Naive thymus-derived CD8-positive, alpha-beta T cell (primary cell): ENCODE data around the gene JAKMIP2. TPM values are rescaled to one million over a fixed set of nuclear protein-coding genes. Genes with fewer than 3 reads are reported as not detected.

Experiments
- ATAC-seq, 2 donors: fragments of 150-1000 bp; cut with Tn5 transposase in 1 of 2; sonication (Bioruptor Pico), chemical (Tn5 transposase) in 1 of 2; 1 replicate in 1 of 2; 2 replicates in 1 of 2; pipeline ENCODE4 v1.10.0; 2021; ENCODE audit warnings: mild to moderate bottlenecking in 2 of 2, moderate library complexity in 2 of 2
- POLR2A ChIA-PET: fragments of 350-600 bp; sonication (Branson Sonifier 250); formaldehyde crosslinking; loops from one replicate; lab custom pipeline; 2021; ENCODE audit warnings: antibody characterized with exemption; lab: Charles Lee
- DNase-seq, 10 donors: peaks; one replicate each; pipeline versions ENCODE4 v3.0.0 to v3.0.0-alpha.2; 2020 to 2022
- H3K27ac Mint-ChIP-seq, 10 donors: one replicate each; pipeline ENCODE4 v1.8.0; 2020 to 2022; ENCODE audit warnings: mild to moderate bottlenecking in 10 of 10, mixed read lengths in 10 of 10, moderate library complexity in 4 of 10, inconsistent platforms in 1 of 10
- H3K27me3 Mint-ChIP-seq, 5 donors: one replicate each; pipeline ENCODE4 v1.8.0; 2021 to 2022; ENCODE audit warnings: mixed read lengths in 5 of 5
- H3K36me3 Mint-ChIP-seq, 3 donors: one replicate each; pipeline ENCODE4 v1.8.0; 2020 to 2022; ENCODE audit warnings: mixed read lengths in 3 of 3, mild to moderate bottlenecking in 2 of 3, inconsistent platforms in 1 of 3
- H3K4me1 Mint-ChIP-seq, 4 donors: one replicate each; pipeline ENCODE4 v1.8.0; 2021 to 2022; ENCODE audit warnings: mixed read lengths in 4 of 4
- H3K4me3 Mint-ChIP-seq, 10 donors: one replicate each; pipeline ENCODE4 v1.8.0; 2020 to 2022; ENCODE audit warnings: mild to moderate bottlenecking in 10 of 10, mixed read lengths in 10 of 10, moderate library complexity in 6 of 10, inconsistent platforms in 1 of 10
- H3K9me3 Mint-ChIP-seq, 9 donors: one replicate each; pipeline ENCODE4 v1.8.0; 2020 to 2022; ENCODE audit warnings: mixed read lengths in 9 of 9, mild to moderate bottlenecking in 3 of 9, inconsistent platforms in 1 of 9, moderate library complexity in 1 of 9
- polyA plus RNA-seq, 3 donors: library from polyadenylated mRNA; unstranded; fragments of 300-500 nt; fragmentation: Illumina TruSeq; gene quantifications; one replicate each; pipeline ENCODE4 v1.2.3, GENCODE V29; 2021
- total RNA-seq, 8 experiments: library from RNA in 2 of 8; stranded (reverse) in 2 of 8; gene quantifications; one replicate each; pipeline ENCODE4 v1.2.3 and lab custom pipeline; 2021 to 2026

The JAKMIP2 gene
- total and polyA plus RNA-seq, 5 experiments from 2014 or later: 0.44 to 3.5 (median 0.51) TPM

DNA sequence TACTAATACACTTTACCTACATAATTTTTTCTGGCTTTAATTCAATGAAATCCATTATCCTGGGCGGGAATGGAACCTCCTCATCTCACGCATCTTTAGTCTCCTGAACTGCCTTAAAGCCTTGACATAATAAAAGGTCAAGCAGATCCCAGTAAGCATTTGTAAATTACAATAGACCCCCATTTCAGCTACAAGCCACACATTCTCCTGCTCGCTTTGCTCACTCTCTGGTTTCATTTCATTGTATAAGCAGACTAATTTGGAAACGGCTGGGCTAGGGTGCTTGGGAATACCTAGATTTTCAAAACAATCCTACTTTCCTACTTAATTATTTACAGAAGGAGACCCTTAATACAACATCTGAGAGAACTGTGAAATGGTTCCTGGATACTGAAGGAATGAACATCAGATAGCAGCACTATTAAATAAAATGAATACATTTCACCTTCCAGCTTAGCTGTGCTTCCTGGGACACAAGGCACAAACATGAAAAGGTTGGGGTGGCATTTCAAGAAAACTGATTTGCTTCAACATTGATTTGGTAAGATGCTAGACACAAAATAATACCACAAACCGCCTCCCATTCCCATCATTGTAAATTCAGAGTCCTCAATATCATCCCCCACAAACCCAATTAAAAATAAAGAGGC, 1.5 kb downstream of the JAKMIP2 start:
- POLR2A ChIA-PET: no interaction called here
- ATAC-seq (no peak), DNase-seq (no peak)
- peak overlapping the region in 6 of 10 donors; percentile 4 to 93 (median 46) for H3K27ac Mint-ChIP-seq
- H3K9me3 Mint-ChIP-seq: no peaks in the 10 kb centered on the region
- H3K4me3 Mint-ChIP-seq: peak overlapping the region in 4 of 10 donors; percentile 27 to 60 (median 47)
- H3K36me3 Mint-ChIP-seq: peaks cover 0 to 2% (median 0%) of the 10 kb centered on the region in 3 donors
- peaks cover 6 to 33% (median 22%) of the 10 kb centered on the region in 4 donors for H3K4me1 Mint-ChIP-seq
- no peaks in the 10 kb centered on the region for H3K27me3 Mint-ChIP-seq

DNA sequence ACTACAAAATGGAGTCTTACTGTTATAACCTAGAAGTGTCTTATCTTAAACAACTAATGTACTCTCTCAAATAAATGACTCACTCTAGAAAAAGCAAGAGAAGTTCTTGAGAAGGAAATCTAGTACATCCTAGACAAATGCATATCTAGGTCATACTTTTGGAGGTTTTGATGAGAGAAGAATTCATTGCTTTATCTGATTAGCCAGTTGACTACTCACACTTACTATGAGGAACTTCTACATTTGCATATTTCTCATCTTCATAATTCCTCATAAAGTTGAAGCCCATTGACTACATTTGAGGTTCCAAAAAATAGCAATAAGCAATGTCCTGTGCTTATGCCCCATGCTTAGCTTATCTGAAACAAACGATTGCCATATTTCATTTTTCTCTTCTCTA, 2.8 kb downstream of the JAKMIP2 start:
- H3K27ac Mint-ChIP-seq: no peak overlapping the region
- peaks cover 0 to 2% (median 0%) of the 10 kb centered on the region in 9 donors for H3K9me3 Mint-ChIP-seq
- peaks cover 0 to 9% (median 0%) of the 10 kb centered on the region in 3 donors for H3K36me3 Mint-ChIP-seq
- no peak for ATAC-seq
- no peaks in the 10 kb centered on the region for H3K27me3 Mint-ChIP-seq
- POLR2A ChIA-PET: no interaction called here
- DNase-seq: no peak
- H3K4me1 Mint-ChIP-seq: peaks cover 6 to 33% (median 22%) of the 10 kb centered on the region in 4 donors
- H3K4me3 Mint-ChIP-seq: no peak overlapping the region

DNA sequence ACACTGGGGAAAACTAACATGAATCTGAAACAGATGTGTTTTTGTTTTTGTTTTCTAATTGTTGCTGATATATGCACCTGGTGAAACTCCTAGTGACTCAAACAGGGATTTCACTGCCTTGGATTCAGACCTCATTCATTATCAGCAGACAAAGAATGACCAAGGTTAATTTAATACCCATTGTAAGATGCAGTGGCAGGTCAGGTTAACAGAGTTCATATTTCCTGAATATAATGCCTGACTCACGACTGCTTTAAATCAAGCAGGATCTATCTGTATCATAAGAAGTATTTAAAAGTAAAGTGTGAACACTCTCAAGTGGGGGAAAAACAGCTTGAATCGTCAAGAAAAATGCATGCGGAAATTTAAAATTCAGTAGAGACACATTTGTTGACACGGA, 5.5 kb downstream of the JAKMIP2 start:
- POLR2A ChIA-PET: no interaction called here
- Mint-ChIP-seq H3K4me3 (no peak overlapping the region), H3K27me3 (no peaks in the 10 kb centered on the region), H3K27ac (peak overlapping the region in 1 of 10 donors; percentile 55), H3K9me3 (peaks cover 0 to 2% (median 0%) of the 10 kb centered on the region in 9 donors), H3K36me3 (peaks cover 0 to 12% (median 0%) of the 10 kb centered on the region in 3 donors), H3K4me1 (peaks cover under 1 to 23% (median 13%) of the 10 kb centered on the region in 4 donors)
- ATAC-seq (no peak), DNase-seq (no peak)

DNA sequence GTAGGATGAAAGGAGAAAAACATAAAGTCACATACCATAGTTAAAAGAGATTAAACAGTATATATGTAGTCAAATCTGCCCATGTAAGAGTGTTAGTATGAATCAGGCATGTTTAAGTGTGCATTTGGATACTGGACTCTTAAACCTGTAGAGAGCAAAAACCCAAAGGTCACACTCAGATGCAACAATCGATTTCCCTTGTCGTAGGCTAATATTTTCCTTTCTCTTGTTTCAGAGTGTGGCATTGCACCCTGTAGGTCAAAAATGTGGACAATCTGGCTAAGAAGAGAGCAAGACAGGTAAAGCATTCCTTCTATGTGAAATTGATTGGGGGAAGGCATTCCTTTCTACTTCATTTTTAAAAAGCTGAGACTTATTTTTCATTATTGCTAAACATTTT, 8.9 kb downstream of the JAKMIP2 start:
- H3K27ac Mint-ChIP-seq: no peak overlapping the region
- no peak overlapping the region for H3K4me3 Mint-ChIP-seq
- ATAC-seq (no peak), DNase-seq (no peak)
- peaks cover 0 to 12% (median 0%) of the 10 kb centered on the region in 3 donors for H3K36me3 Mint-ChIP-seq
- H3K9me3 Mint-ChIP-seq: peaks cover 0 to 2% (median 0%) of the 10 kb centered on the region in 9 donors
- H3K4me1 Mint-ChIP-seq: no peaks in the 10 kb centered on the region
- H3K27me3 Mint-ChIP-seq: no peaks in the 10 kb centered on the region
- POLR2A ChIA-PET: no interaction called here

DNA sequence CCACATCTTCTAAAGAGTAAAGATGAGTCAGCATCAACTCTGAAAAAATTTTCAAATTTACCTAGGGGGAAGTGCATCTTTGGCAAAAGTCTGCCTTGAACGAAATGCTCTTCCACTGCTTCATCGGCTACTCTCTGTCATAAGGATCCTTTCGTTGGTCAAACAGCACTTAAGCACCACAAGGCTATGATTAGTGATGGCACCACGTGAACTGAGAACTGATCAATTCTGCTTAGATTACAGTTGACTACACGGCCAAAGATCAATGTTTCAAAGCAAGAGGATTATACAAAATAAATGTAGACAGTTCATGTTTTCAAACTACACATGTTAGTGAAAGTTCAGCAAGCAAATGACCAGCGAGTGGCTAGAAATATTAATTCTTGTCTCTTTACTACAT, 9.4 kb downstream of the JAKMIP2 start:
- Mint-ChIP-seq H3K27me3 (no peaks in the 10 kb centered on the region), H3K9me3 (peaks cover 0 to 2% (median 0%) of the 10 kb centered on the region in 9 donors), H3K4me3 (no peak overlapping the region), H3K4me1 (no peaks in the 10 kb centered on the region), H3K27ac (no peak overlapping the region), H3K36me3 (peaks cover 0 to 12% (median 0%) of the 10 kb centered on the region in 3 donors)
- no peak for DNase-seq
- POLR2A ChIA-PET: no interaction called here
- ATAC-seq: no peak

DNA sequence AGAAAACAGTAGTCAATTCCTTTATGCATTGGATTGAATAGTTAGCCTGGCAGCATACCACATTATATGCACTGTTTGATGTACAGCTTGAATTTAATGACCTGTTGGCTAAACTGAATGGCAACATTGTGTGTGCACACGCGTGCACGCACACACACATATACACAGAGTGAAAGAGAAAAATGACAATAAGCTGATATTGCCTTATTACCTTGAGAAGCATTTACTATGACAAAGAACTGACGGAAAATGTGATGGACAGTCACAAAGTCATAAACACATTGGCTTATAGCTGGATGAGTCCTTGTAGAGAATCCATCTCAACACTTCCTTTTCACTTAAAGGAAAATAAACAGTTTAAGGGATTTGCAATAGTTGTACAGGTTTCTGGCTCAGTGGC, 15.5 kb downstream of the JAKMIP2 start:
- POLR2A ChIA-PET: no interaction called here
- Mint-ChIP-seq H3K27ac (no peak overlapping the region), H3K9me3 (no peaks in the 10 kb centered on the region), H3K4me3 (no peak overlapping the region), H3K4me1 (peaks cover 0 to 4% (median 0%) of the 10 kb centered on the region in 4 donors), H3K36me3 (no peaks in the 10 kb centered on the region), H3K27me3 (no peaks in the 10 kb centered on the region)
- DNase-seq (no peak), ATAC-seq (no peak)

DNA sequence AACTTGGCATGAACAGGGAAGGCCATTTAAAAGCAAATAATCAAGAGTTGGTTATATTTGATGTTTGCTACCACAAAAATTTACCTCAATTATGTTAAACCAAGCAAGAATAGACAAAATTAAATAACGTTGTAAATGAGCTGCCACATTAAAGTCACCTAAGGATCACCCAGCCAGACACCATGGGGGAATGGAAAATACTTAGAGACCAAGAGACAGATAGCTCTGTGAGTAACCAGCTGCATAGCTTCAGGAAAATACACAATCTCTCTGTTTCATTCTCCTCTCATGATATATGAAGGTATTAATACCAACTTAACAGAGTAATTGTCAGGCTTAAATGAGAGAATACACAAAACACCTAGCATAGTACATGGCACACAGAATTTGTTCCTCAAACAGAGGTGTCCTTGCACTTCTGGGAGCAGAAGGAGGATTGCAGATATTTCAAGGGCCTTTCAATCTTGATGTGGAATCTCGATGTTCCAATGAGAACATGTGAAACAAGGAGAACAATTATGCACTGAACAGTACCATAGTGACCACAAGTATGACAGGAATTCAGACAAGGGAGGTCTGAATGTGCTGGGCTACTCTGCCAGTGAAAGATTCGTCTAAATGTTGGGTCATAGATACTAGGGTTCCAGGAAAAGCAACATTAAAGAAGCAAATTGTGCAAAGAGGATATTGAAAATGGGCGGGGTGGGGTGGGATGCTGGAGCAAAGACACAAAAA, 18.6 kb downstream of the JAKMIP2 start:
- POLR2A ChIA-PET: no interaction called here
- Mint-ChIP-seq H3K27me3 (no peaks in the 10 kb centered on the region), H3K27ac (no peak overlapping the region), H3K36me3 (peaks cover 0 to 2% (median 0%) of the 10 kb centered on the region in 3 donors), H3K9me3 (no peaks in the 10 kb centered on the region), H3K4me3 (no peak overlapping the region), H3K4me1 (peaks cover 0 to 4% (median 0%) of the 10 kb centered on the region in 4 donors)
- ATAC-seq: no peak
- no peak for DNase-seq

DNA sequence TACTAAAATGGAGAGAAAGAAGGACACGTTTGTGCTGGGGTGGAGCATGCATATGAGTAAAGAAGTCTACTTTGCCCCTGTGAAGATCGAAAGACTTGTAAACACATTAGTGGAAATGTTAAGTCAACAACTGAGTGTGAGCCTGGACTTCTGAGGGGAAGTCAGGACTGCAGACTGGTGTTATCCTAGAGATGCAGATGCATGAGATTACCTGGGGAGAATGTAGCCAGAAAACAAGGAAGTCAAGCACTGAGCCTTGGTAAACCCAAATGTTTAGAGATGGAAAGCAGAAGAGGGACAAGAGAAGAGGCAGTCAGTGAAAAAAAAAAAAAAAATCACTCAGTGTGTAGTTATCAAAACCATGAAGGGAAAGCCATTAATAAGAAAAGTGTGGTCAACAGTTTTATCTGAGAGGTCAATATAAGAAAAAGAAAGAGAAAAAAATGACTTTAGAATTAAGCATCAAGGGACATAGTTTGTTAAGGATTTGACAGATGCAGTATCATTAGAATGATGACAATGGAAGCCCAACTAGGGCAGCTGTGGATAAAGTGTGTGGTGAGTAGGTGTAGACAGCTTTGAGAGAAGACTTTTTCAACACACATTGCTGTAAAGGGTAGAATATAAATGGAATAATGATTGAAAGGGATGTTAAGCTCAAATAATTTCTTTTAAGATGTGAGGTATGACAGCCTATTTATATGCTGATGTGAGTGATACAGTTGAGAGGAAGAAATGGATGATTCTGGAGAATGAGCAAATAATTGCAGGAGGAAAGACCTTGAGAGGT, 22.2 kb downstream of the JAKMIP2 start:
- peaks cover 0 to 2% (median 0%) of the 10 kb centered on the region in 3 donors for H3K36me3 Mint-ChIP-seq
- POLR2A ChIA-PET: no interaction called here
- H3K9me3 Mint-ChIP-seq: no peaks in the 10 kb centered on the region
- peaks cover 0 to 4% (median 0%) of the 10 kb centered on the region in 4 donors for H3K4me1 Mint-ChIP-seq
- H3K27me3 Mint-ChIP-seq: no peaks in the 10 kb centered on the region
- DNase-seq (no peak), ATAC-seq (no peak)
- no peak overlapping the region for H3K27ac Mint-ChIP-seq
- no peak overlapping the region for H3K4me3 Mint-ChIP-seq

DNA sequence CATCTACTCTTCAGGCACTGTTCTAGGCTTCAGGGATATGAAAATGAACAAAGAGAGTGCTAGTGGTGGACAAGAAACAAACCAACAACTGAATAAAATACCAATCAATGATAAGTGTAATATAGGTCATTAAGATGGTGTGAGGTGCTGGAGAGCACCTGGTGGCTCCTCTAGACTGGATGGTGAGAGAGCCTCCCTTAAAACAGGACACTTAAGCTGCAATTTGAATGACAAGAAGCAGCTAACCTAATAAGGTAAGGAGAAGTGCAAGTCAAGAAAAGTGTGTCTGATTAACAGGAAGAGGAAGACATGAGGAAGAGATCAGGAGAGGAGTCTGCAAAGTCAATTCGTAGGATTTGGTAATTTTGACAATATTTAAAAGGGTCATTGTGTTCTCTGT, 23.1 kb downstream of the JAKMIP2 start:
- DNase-seq (no peak), ATAC-seq (no peak)
- H3K27me3 Mint-ChIP-seq: no peaks in the 10 kb centered on the region
- peaks cover 0 to 2% (median 0%) of the 10 kb centered on the region in 3 donors for H3K36me3 Mint-ChIP-seq
- H3K27ac Mint-ChIP-seq: no peak overlapping the region
- H3K9me3 Mint-ChIP-seq: no peaks in the 10 kb centered on the region
- POLR2A ChIA-PET: no interaction called here
- no peak overlapping the region for H3K4me3 Mint-ChIP-seq
- peaks cover 0 to 4% (median 0%) of the 10 kb centered on the region in 4 donors for H3K4me1 Mint-ChIP-seq

DNA sequence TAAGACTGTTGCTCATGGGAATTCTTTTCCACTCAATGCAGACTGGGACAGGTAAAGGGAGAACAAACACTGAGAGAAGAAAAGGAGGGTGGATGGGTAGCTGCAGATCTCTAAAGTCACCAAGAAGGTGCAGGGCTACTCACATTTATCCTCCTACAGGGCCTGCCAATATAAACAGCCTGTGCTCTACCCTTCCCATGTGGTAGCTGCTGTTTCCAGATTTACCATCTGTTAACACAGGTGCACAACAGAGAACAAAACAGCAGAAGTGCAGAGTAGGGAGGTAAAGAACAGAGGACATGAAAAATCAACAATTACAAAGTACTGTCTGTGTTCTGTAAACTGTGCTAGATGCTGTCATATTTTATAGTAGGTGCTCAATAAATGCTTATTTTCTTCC, 26.0 kb downstream of the JAKMIP2 start:
- H3K36me3 Mint-ChIP-seq: peaks cover 0 to 7% (median 0%) of the 10 kb centered on the region in 3 donors
- no peak overlapping the region for H3K4me3 Mint-ChIP-seq
- H3K4me1 Mint-ChIP-seq: no peaks in the 10 kb centered on the region
- DNase-seq: no peak
- H3K27me3 Mint-ChIP-seq: peaks cover 0 to 5% (median 0%) of the 10 kb centered on the region in 5 donors
- no peaks in the 10 kb centered on the region for H3K9me3 Mint-ChIP-seq
- H3K27ac Mint-ChIP-seq: no peak overlapping the region
- ATAC-seq: no peak
- POLR2A ChIA-PET: no interaction called here

DNA sequence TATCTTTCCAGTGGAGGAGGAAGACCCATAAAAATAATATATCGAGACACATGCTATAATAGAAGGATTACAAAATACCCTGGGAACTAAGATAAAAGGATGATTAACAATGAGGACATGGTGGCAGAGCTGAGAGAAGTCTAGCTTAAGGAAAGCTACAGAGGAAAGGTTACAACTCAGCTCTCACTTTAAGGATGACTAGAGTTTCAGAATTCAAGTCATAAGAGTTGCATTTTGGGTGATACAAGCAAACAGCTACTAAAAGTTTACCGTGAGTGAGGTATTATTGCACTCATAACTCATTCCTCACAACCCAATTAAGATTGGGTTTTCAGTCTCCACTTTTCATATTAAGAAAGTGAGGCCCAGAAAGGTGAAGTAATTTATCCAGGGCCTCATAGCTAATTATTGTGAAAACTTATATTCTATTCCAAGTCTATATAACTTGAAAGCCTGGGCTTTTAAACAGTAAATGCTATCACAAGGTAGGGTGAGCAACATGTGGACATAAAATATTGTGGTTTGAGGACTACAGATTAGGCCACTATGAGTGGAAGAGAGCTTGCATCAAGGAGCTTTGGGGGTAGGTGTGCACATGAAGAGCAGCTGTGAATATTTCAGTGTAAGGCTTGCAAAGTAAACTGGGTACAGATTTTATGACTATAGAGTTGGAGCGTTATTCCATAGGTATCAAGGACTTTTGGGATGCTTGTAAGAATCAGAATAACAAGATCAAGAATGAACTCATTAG, 28.0 kb downstream of the JAKMIP2 start:
- no peaks in the 10 kb centered on the region for H3K9me3 Mint-ChIP-seq
- no peak overlapping the region for H3K4me3 Mint-ChIP-seq
- ATAC-seq (no peak), DNase-seq (no peak)
- no peaks in the 10 kb centered on the region for H3K4me1 Mint-ChIP-seq
- peaks cover 0 to 7% (median 0%) of the 10 kb centered on the region in 3 donors for H3K36me3 Mint-ChIP-seq
- H3K27me3 Mint-ChIP-seq: peaks cover 0 to 5% (median 0%) of the 10 kb centered on the region in 5 donors
- no peak overlapping the region for H3K27ac Mint-ChIP-seq
- POLR2A ChIA-PET: no interaction called here

DNA sequence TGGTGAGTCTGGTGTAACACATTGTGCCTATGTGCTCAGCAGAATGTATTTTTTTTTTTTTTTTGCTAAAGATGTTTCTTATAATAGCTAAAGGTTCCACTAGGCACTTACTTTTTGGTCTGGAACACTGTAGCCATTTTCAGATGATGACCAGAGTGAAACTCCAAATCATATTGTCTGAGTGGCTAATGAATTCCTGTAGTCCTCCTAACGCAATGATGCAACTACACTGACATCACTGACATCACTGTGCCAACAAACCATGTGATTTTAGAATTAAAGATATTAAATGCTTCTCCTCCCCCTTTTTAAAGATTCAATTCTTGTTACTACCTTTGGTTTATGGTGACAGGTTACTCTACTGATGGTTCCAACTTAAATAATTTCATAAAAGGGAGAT, 28.8 kb downstream of the JAKMIP2 start:
- no peak for DNase-seq
- Mint-ChIP-seq H3K9me3 (no peaks in the 10 kb centered on the region), H3K27ac (no peak overlapping the region), H3K4me3 (no peak overlapping the region), H3K36me3 (peaks cover 0 to 5% (median 0%) of the 10 kb centered on the region in 3 donors), H3K27me3 (peaks cover 0 to 5% (median 0%) of the 10 kb centered on the region in 5 donors), H3K4me1 (no peaks in the 10 kb centered on the region)
- POLR2A ChIA-PET: no interaction called here
- no peak for ATAC-seq
